OCI-LY3 (cell line): ENCODE measurements around the gene UBXN10.

ENCODE experiments used
- H2AFZ ChIP-seq: fragments of 200-600, 300-600 bp; shearing (Covaris generic); 2 replicates; pipeline ENCODE4 v1.6.0; 2014; ENCODE audit warnings: antibody characterized with exemption, low read depth, low read length
- H3K27ac ChIP-seq: fragments of 200-600, 300-600 bp; sonication (generic); 2 replicates; pipeline ENCODE4 v1.5.1; 2014; ENCODE audit warnings: mild to moderate bottlenecking, low read length, moderate library complexity, mixed read lengths
- H3K27me3 ChIP-seq: fragments of 200-600, 300-600 bp; sonication (generic); 2 replicates; pipeline ENCODE4 v1.6.1; 2014; ENCODE audit warnings: low read depth, low read length, mixed read lengths
- H3K36me3 ChIP-seq: fragments of 200-600, 300-600 bp; sonication (generic); replicated peaks from 2 replicates; pipeline ENCODE3; 2014; ENCODE audit warnings: low read depth, low read length, mixed read lengths
- H3K4me1 ChIP-seq: fragments of 300-600, 200-600 bp; sonication (generic); 2 replicates; pipeline ENCODE4 v1.6.1; 2014; ENCODE audit warnings: low read length, mixed read lengths
- H3K4me2 ChIP-seq: fragments of 200-600, 300-600 bp; sonication (generic); 2 replicates; pipeline ENCODE4 v1.6.1; 2014; ENCODE audit warnings: low read length, mixed read lengths
- H3K4me3 ChIP-seq: fragments of 300-600, 200-600 bp; sonication (generic); 2 replicates; pipeline ENCODE4 v1.5.1; 2014; ENCODE audit warnings: antibody characterized with exemption, mild to moderate bottlenecking, low read length, moderate library complexity
- H3K79me2 ChIP-seq: fragments of 300-600, 200-600 bp; shearing (Covaris generic); 2 replicates; pipeline ENCODE4 v1.6.1; 2014; ENCODE audit warnings: mild to moderate bottlenecking, low read length, mixed read lengths
- H3K9ac ChIP-seq: fragments of 300-600, 200-600 bp; shearing (Covaris generic); 2 replicates; pipeline ENCODE4 v1.6.0; 2014; ENCODE audit warnings: mild to moderate bottlenecking, low read length, moderate library complexity
- H3K9me3 ChIP-seq: fragments of 200-600, 300-600 bp; shearing (Covaris generic); 2 replicates; pipeline ENCODE4 v1.6.1; 2014; ENCODE audit warnings: low read length, mixed read lengths; ENCODE audit not compliant: insufficient read depth
- H4K20me1 ChIP-seq: fragments of 200-600, 300-600 bp; sonication (generic); 2 replicates; pipeline ENCODE4 v1.6.1; 2016; ENCODE audit warnings: low read length, mixed read lengths; ENCODE audit not compliant: insufficient read depth
- EZH2phosphoT487 ChIP-seq: fragments of 200-600 bp; shearing (Covaris generic); IDR thresholded peaks from 2 replicates; pipeline ENCODE4 v1.6.1; 2018; ENCODE audit warnings: antibody characterized with exemption, mixed run types, low read depth
- TF ChIP-seq, protein P1 (sequence below): fragments of 200-600, 300-600 bp; sonication (generic); IDR thresholded peaks from 2 replicates; pipeline ENCODE4 v1.5.1; 2014; ENCODE audit warnings: antibody characterized with exemption, low read length, low read depth

Gene UBXN10

DNA sequence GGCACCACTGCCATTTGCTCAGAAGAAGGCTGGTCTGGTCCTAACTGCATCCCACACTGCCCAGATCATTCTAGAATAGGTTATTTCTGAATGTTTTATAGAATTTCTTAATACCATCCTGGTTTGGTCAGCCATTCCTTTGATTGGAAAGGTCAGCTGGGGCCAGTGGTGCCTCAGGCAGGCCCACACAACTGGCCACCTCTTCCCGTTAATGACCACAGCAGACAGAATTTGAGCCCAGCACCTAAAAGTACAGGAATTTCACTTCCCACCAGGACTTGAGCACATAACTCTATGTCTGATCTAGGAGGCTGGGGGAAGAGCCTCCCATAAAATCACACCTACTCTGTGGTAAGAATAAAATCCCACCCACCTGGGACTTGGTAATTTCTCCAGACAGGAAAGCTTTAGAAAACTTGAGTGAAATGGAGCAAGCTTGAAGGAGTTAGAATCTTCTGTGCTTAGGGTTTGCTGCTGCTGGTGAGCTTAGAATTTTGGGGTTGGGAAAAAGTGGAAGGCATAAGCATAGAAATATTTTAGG lies 7.0 kb downstream of the UBXN10 start:
- Histone ChIP-seq H4K20me1 (no peaks in the 10 kb centered on the region), H3K4me2 (no peak overlapping the region), H3K4me1 (peaks cover 8% of the 10 kb centered on the region), H3K9me3 (no peaks in the 10 kb centered on the region), H2AFZ (no peak overlapping the region), H3K36me3 (no peaks in the 10 kb centered on the region), H3K27ac (no peak overlapping the region), H3K79me2 (no peaks in the 10 kb centered on the region), H3K9ac (no peak overlapping the region), H3K4me3 (no peak overlapping the region), H3K27me3 (no peaks in the 10 kb centered on the region)
- TF ChIP-seq, protein P1, sequence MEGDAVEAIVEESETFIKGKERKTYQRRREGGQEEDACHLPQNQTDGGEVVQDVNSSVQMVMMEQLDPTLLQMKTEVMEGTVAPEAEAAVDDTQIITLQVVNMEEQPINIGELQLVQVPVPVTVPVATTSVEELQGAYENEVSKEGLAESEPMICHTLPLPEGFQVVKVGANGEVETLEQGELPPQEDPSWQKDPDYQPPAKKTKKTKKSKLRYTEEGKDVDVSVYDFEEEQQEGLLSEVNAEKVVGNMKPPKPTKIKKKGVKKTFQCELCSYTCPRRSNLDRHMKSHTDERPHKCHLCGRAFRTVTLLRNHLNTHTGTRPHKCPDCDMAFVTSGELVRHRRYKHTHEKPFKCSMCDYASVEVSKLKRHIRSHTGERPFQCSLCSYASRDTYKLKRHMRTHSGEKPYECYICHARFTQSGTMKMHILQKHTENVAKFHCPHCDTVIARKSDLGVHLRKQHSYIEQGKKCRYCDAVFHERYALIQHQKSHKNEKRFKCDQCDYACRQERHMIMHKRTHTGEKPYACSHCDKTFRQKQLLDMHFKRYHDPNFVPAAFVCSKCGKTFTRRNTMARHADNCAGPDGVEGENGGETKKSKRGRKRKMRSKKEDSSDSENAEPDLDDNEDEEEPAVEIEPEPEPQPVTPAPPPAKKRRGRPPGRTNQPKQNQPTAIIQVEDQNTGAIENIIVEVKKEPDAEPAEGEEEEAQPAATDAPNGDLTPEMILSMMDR: no peak
- TF ChIP-seq EZH2phosphoT487: no peak

DNA sequence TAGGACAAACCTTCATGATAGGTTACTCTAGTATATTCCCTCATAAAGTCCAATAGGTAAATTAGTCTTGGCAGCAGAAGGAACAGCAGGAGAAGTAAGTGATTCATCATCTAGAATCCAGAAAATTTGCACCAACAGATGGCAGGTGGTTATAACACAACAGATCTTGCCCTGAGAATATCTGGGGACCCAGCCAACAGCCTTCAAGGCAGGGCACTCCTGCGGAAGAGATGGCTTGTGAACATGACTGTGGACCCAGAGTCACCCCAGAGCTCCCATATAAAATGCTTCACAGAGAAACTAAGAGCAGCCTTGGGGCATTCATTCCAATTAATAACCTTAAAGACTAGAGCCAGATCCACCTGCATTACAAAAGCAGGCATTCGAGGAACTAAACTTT lies 8.3 kb downstream of the UBXN10 start:
- TF ChIP-seq, protein P1: no peak
- TF ChIP-seq EZH2phosphoT487: no peak
- Histone ChIP-seq H3K9ac (no peak overlapping the region), H3K36me3 (no peaks in the 10 kb centered on the region), H3K9me3 (no peaks in the 10 kb centered on the region), H3K27me3 (no peaks in the 10 kb centered on the region; the same call in 1 of the 2 replicates), H2AFZ (no peak overlapping the region), H3K4me1 (peaks cover 3% of the 10 kb centered on the region; the same call in 1 of the 2 replicates), H3K79me2 (no peaks in the 10 kb centered on the region), H3K27ac (no peak overlapping the region), H3K4me2 (no peak overlapping the region), H3K4me3 (no peak overlapping the region), H4K20me1 (no peaks in the 10 kb centered on the region)

DNA sequence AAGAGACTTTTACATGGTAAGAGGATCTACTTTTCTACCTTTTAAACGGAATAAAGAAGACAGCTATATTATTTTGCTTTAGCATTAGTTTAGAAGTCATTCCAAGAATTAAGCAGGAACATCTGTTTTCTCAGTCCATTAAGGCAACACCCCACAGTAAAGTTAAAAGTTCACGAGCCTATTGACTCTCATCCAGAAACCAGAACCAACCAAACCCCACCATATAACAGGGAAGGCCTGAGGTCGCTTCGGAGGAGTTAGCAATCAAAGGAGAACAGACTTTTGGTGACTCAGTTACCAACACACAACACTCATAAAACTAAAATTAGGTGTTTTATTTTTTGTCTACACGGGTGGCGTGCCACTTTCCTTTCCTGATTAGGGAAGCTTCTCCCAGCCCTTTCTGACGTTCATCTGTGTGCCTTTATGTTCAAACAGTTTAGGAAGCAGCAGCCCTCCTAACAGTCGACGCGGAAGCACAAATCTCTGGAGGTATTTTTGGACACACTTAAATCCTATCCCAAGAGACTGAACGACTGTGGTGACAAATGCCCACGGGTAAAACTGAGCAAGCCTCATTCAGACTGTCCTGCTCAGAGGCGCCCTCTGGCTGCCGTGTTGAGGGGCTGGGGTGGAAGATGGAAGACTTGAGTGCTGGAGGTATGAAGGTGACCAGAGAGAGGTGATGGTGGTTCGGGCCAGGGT lies 9.0 kb downstream of the UBXN10 start:
- Histone ChIP-seq H3K79me2 (no peaks in the 10 kb centered on the region), H3K9ac (no peak overlapping the region), H3K9me3 (no peaks in the 10 kb centered on the region), H3K4me3 (peak overlapping the region; percentile 56), H3K27me3 (no peaks in the 10 kb centered on the region; the same call in none of the 2 replicates), H3K36me3 (no peaks in the 10 kb centered on the region), H2AFZ (0 out of 2 replicates have a peak overlapping the region, but pooled peaks have one; percentile 46), H3K4me1 (peaks cover 3% of the 10 kb centered on the region; the same call in 1 of the 2 replicates), H3K4me2 (peak overlapping the region; percentile 69), H4K20me1 (no peaks in the 10 kb centered on the region), H3K27ac (no peak overlapping the region)
- no peak for TF ChIP-seq EZH2phosphoT487
- TF ChIP-seq, protein P1: peak; percentile 83

DNA sequence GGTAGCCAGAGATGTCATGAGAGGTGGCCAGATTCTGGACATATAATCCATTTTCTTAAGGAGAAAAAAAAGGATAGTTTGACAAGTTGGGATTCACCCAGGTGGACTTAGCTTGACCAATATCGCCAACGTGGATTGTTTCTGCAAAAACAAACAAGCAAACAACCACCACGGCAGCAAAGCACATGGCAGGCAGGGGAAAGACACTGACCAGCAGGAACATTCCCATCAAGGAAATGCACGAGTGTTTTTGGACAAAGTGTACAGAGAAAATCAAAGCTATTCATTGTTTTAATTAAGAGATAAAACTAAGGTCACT lies 9.5 kb downstream of the UBXN10 start:
- Histone ChIP-seq H3K9ac (no peak overlapping the region), H3K4me1 (peaks cover 3% of the 10 kb centered on the region; the same call in 1 of the 2 replicates), H3K79me2 (no peaks in the 10 kb centered on the region), H3K4me3 (no peak overlapping the region), H4K20me1 (no peaks in the 10 kb centered on the region), H3K36me3 (no peaks in the 10 kb centered on the region), H2AFZ (no peak overlapping the region), H3K27me3 (peaks cover under 1% of the 10 kb centered on the region), H3K9me3 (no peaks in the 10 kb centered on the region), H3K27ac (no peak overlapping the region), H3K4me2 (no peak overlapping the region)
- TF ChIP-seq, protein P1: no peak
- TF ChIP-seq EZH2phosphoT487: no peak
